Left colon (tissue), 2 donors: ENCODE measurements around the gene LSM14A. TPM values are rescaled to one million over a fixed set of nuclear protein-coding genes. Genes with fewer than 3 reads are reported as not detected.
"Not testable (repeated sequence)": the region's sequence is repeated elsewhere in the genome, so short reads cannot be mapped to it uniquely, and the experiment has no call there.

Experiments
- ATAC-seq: fragments of 200-7000 bp; cut with Tn5 transposase; one replicate; pipeline ENCODE4 v1.9.1; 2020; ENCODE audit warnings: mild to moderate bottlenecking, moderate library complexity
- DNase-seq, 2 donors: peaks; one replicate each; pipeline ENCODE4 v3.0.0-alpha.2; 2020
- intact Hi-C, 2 donors: fragments of 100-400 bp; cut with DNase I in 1 of 2; cut with micrococcal nuclease in 1 of 2; formaldehyde crosslinking; loops; one replicate each; pipeline versions ENCODE4 v1.11.2 to v1.14.0; 2022; cut with DNase I, micrococcal nuclease
- long read RNA-seq: library from polyadenylated mRNA; unstranded; transcript quantifications from one replicate; pipeline ENCODE4 v2.0.0, GENCODE V29; 2021
- total RNA-seq, 2 donors: library from RNA; stranded (reverse); fragmentation: NEBNext Ultra II Directional; extraction: Animal tissue kit (Norgen Biotek cat#: 25700); gene quantifications; one replicate each; pipeline ENCODE4 v1.2.1, GENCODE V29; 2021
- donor health status: DM: no; HTN: no; CAD: no.
- donor health status: DM: yes; HTN: yes; CAD: no.

Gene LSM14A
- total RNA-seq, result 10 to 100 TPM; 78.2 to 79.0 TPM
- long read RNA-seq, transcript LSM14A-201 (11 exons, 3,424 nt), result minor isoform, 42 of 157 reads
- long read RNA-seq, transcript LSM14A-203 (10 exons, 3,596 nt), result major isoform, 80 of 157 reads
- long read RNA-seq, partial matches to known transcripts, result 8 of 157 reads
- long read RNA-seq, other reads (novel, unspliced or antisense), result 25 of 157 reads

DNA sequence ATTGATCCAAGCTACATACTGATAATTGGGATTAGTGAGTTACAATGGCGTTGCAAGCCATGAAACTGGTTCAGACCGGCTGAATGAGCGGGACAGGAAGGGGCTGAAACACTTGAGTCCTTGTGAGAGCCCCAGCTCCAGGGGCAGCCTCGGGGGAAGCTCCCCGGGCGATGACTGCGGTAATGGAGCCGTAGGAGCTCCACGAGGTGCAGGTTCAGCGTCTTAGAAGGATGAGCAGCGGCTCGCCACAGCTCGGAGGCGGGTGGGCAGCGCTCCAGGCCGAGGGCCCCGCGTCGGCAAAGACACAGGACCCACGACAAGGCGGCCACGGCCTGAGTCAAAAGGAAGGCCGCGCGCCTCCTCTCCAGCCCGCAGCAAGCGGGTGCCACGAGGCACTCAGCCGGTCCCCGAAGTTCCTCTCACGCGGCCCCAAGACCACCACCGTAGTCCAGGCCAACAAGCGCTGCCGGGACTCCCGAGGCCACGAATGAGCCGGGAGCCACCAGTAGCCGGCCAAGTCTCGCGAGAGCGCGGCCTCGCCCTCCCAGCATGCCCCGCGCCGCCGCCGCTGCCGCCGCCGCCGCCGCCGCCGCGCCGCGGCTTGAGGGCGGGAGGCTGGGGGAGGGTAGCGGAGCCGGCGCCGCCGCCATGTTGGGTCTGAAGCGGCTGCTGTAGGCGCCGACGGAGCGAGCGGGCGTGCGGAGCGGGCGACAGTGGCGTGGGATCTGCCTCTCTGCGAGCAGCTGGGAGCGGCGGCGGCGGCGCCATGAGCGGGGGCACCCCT, at the start of gene LSM14A:
Gene LSM14A, plus strand, starts transcription at position 628 of the 784 bp plus-strand sequence. Its CDS starts 139 bp downstream, at position 767.
- intact Hi-C loops, result no loop called here
- peak; percentile 90 to 94 for DNase-seq
- peak; percentile 89 for ATAC-seq

DNA sequence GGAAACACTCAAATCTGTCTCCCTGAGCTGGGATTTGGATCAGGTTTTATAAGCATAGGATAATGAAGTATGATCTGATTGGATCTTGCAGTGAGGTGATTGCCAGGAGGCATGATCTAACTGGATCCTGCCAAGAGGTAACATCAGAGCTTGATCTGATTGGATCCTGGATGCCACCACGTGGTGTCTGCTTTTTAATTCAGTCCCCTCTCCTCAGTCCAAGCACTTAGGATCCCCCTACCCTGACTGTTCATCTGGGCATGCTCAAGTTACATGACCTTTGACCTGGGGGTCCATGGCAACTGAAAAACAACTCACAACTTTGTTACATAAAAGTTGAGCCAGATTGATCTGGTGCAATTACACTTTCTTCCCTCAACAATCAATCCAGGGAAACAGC, 47.5 kb upstream of the LSM14A start:
- DNase-seq, result no peak
- intact Hi-C loops, result no loop called here
- no peak for ATAC-seq

DNA sequence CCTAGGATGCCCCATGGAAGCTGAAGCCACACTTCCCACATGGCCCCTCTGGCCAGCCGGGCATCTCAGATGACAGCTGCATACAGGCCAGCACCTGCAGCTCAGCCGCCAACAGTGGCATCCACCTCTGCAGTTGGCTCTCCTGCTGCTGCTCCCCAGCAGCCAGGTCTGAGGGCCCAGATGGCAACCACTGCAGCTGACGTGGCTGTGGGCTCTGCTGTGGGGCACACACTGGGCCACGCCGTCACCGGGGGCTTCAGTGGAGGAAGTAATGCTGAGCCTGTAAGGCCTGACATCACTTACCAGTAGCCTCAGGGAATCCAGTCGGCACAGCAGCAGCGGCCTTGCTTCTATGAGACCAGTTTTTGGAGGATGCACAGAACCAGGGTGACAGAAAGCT, 45.3 kb upstream of the LSM14A start:
- no peak for DNase-seq
- ATAC-seq, result no peak
- intact Hi-C loops, result no loop called here

DNA sequence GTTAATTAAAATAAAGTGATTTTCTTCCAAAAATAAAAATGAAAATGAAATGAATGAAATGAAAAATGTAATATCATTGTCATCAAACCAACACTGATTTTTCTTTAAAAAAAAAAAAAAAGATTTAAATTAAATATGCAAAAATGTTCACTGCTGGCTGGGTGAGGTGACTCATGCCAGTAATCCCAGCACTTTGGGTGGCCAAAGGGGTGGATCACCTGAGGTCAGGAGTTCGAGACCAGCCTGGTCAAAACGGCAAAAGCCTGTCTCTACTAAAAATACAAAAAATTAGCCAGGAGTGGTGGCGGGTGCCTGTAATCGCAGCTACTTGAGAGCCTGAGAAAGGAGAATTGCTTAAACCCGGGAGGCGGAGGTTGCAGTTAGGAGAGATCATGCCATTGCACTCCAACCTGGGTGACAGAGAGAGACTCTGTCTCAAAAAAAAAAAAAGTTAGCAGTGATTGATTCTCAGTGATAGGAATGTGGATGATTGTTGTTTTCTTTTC, 44.6 kb upstream of the LSM14A start:
- DNase-seq, result no peak
- intact Hi-C loops, result no loop called here
- ATAC-seq, result no peak

DNA sequence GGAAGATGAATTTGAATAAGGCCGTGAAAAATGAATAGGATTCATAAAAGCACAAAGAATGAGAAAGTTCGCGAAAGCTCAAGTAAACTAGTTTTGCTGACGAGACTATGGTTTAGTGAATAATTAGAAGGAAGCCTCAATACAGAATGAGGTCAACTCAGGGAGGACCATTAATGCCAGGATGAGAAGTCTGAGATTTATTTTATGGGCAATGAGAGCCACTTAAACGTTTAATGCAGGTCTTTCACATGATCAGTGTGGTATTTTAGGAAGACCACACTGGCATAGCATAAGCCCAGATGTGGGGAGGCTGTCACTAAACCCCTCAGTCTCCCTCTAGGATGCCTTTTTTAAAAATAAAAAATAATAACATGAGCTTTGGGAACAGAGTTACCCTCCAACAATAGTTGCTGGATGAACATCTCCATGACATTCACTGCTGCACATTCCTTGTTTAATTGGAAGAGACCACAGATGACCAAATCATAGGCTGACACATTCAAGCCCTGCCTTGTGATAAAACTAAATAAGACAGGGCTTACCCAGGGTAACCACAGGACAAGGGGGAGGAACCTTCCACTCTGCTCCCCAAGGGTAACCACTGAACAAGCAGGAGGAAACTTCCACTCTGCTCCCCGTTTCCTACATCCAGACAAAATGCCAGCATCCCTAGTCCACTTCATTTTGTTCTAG, 43.6 kb upstream of the LSM14A start:
- no peak for ATAC-seq
- intact Hi-C loops, result no loop called here
- DNase-seq, result no peak

DNA sequence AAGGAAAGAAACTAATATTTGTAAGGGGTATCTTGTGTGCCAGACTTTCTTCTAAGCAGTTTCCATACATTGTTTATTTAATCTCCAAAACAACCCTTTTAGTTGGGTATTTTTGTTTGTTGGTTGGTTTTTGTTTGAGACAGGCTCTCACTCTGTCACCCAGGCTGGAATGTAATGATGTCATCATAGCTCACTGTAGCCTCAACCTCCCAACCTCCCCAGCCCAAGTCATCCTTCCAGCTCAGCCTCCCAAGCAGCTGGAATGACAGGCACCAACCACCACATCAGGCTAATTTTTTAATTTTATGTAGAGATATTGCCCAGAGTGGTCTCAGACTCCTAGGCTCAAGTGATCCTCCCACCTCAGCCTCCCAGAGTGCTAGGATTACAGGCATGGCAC, 41.2 kb upstream of the LSM14A start:
- no peak for DNase-seq
- no peak for ATAC-seq
- intact Hi-C loops, result no loop called here

DNA sequence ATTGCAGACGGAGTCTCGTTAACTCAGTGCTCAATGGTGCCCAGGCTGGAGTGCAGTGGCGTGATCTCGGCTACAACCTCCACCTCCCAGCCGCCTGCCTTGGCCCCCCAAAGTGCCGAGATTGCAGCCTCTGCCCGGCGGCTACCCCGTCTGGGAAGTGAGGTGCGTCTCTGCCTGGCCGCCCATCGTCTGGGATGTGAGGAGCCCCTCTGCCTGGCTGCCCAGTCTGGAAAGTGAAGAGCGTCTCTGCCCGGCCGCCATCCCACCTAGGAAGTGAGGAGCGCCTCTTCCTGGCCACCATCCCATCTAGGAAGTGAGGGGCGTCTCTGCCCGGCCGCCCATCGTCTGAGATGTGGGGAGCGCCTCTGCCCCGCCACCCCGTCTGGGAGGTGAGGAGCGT, 40.2 kb upstream of the LSM14A start:
- DNase-seq, intact Hi-C loops, ATAC-seq: not testable (repeated sequence)

DNA sequence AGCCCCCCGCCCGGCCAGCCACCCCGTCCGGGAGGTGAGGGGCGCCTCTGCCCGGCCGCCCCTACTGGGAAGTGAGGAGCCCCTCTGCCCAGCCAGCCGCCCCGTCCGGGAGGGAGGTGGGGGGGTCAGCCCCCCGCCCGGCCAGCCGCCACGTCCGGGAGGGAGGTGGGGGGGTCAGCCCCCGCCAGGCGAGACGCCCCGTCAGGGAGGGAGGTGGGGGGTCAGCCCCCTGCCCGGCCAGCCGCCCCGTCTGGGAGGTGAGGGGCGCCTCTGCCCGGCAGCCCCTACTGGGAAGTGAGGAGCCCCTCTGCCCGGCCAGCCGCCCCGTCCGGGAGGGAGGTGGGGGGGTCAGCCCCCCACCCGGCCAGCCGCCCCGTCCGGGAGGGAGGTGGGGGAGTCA, 39.6 kb upstream of the LSM14A start:
- ATAC-seq, intact Hi-C loops, DNase-seq: not testable (repeated sequence)

DNA sequence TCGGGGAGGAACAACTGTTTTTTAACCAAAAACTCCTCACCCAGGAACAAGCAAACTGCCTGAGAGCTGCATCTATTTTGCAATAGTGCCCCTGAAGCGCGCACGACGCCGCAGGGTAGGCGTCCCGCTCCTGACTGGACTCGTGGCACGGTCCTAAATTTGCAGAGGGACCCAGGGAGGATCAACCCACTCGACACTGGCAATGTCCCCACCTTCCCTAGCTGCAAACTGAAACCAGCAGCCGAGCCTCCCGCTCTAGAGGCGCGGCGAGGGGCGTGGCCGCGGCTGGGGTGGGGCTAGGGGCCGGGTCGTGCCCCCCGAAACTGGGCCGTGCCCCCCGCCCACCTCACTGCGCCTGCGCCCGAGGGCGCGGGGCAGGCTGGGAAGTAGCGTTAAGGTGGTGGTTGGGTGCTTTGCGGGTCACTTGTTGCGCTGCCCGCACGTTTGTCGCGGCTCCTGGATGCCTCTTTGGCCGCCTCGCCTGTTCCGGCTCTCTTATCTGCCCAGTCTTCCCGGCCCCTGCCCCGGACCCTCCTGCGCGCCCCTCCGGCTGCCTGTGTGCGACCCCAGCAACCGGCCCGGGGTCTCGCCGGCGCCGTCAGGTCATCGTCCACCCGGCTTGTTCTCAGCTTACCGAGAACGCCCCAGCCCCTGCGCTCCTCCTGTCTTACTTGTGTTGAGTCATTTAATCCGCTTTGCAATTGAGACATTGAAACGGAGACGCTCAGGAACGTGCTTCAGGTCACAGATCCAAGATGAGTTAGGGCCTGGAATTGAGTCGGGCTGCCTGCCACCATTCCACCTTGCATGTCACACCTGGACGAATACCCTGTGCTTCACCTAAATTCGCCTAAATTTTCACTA, 37.9 kb upstream of the LSM14A start:
- ATAC-seq, result peak; percentile 99
- DNase-seq, result peak; percentile 86 to 89
- intact Hi-C loops, result no loop called here

DNA sequence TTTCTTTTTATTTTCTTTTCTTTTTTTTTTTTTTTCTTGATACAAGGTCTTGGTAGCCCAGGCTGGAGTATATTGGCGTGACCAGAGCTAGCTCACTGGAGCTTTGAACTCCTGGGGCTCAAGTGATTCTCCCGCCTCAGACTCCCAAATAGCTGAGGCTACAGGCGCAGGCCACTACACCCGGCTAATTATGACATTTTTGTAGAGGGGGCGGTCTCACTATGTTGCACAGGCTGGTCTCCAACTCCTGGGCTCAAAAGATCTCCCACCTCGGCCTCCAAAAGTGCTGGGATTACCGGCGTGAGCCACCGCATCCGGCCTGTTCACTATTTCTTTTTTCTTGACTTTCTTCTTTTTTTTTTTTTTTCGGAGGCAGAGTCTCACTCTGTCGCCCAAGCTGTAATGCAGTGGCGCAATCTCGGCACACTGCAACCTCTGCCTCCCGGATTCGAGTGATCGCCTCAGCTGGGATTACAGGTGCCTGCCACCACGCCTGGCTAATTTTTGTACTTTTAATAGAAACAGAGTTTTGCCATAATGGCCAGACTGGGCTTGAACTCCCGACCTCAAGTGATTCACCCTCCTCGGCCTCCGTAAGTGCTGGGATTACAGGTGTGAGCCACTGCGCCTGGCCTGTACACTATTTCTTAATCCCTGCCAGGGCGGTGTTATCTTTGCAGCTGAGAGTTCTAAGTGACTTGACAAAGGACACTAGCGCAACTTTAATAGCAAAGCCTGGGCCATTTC, 37.1 kb upstream of the LSM14A start:
- intact Hi-C loops, result no loop called here
- no peak for ATAC-seq
- peak in 1 of 2 donors; percentile 5 for DNase-seq

DNA sequence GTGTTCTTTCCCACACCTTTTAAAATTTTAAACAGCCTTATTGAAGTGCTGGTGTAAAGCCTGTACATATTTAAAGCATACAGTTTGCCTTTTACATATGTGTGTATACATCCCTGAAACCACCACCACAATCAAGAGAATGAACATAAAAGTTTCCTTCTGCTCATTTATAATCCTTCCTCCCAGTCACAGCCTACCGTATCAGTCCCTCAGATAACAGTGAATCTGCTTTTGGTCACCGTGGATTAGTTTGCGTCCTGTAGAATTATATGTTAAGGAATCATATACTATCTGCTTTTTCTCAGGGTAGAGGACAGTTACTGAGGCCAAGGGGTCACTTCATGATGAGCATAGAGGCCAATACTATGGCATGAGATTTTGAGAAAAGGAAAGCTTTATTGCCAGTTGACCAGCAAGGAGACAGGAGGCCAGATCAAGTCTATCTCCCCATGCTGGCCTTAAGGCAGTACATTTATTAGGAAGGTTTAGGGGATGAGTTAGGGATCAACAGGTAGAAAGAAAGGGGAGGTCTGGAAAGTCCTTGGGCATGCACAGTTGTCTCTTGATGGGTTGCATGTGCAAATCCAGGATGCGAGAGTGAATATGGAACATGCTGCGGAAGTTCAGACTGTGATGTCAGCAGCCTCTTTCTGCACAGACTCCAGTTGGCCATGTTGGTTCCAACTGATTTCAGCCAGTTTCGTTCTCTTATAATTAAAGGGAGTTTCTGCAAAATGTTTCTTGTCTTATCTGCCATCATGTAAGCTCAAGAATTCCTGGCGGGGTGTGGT, 36.3 kb upstream of the LSM14A start:
- ATAC-seq, result no peak
- DNase-seq, result no peak
- intact Hi-C loops, result no loop called here

DNA sequence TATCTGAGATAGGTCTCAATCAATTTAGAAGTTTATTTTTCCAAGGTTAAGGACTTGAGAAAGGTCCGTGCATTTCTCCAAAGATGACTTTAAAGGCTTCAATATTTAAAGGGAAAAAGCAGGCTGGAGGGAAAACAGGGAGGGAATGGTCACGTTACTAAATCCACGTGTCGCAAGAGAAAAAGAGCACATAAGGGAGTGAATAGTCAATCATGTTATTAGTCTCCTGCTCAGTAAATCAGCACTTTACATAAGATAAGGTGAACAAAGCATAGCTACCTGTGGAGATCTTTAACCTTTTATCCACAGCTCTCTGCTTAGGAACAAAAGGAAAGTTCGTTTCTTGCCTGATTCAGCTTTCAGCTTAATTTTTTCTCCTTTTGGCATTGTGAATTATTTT, 31.3 kb upstream of the LSM14A start:
- intact Hi-C loops, result loop anchor here in 1 of 2 donors (10.0 kb wide), 1 partner anchor 96 kb away; no protein-coding TSS in a partner anchor
- no peak for DNase-seq
- ATAC-seq, result no peak

DNA sequence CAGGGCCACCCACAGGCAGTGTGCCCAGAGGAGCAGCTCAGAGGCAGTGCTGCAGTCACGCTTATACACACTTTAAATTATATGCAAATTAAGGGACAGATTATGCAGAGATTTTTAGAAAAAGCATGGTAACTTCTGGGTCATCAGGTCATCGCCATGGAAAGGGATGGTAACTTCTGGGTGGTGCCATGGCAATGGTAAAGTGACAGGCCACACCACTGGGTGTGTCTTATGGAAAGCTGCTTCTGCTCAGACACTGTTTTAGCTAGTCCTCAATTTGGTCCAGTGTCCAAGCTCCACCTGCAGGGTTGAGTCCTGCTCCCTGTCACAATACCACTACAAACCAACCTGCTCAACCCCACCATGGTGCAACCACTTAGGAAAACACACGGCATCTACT, 29.9 kb upstream of the LSM14A start:
- no peak for DNase-seq
- intact Hi-C loops, result loop anchor here in 1 of 2 donors (10.0 kb wide), 1 partner anchor 98 kb away; no protein-coding TSS in a partner anchor
- ATAC-seq, result no peak

DNA sequence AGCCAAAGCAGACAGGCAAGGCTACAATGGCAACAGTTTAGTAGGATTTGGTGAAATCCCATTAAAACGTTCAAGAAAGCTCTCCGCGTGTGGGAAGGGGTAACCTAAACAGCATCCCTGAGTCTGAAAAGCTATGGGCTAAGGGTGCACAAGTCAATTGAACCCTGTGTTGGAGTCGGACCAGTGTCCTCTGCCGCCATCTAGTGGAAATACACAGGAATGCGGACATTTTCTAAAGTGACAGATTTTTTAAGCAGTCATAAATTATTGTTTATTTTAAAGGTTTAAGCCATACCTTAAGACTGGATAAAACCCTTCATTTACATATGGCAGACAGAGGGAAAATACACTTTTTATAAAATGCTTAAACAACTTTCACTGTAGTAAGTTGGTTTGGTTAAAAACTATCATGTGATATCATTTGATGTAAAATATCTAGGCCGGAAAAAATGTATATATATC, 26.5 kb upstream of the LSM14A start:
- intact Hi-C loops, result loop anchor here in 1 of 2 donors (10.0 kb wide), 1 partner anchor 101 kb away; no protein-coding TSS in a partner anchor
- ATAC-seq (peak; percentile 59), DNase-seq (peak in 1 of 2 donors; percentile 34)

DNA sequence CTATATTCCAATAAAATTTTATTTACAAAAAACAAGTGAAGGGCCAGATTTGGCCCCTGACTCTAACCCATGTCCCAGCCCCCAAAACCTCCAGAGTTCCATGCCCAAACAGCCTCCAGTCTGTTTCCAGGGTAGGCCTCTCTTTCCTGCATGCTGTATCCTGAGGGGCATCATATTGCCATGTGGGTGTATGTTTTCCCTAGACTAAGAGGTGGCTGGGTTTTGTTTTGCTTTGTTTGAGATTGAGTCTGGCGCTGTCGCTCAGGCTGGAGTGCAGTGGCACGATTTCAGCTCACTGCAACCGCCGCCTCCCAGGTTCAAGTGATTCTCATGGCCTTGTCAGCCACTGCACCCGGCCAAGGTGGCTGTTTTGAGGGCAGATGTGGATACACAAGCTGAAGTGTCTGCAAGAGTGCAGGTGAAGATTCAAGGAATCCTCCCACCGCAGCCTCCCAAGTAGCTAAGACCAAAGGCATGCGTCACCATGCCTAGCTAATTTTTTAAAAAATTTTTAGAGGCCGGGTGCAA, 23.6 kb upstream of the LSM14A start:
- no peak for ATAC-seq
- intact Hi-C loops, result loop anchor here in 1 of 2 donors (10.0 kb wide), 1 partner anchor 104 kb away; no protein-coding TSS in a partner anchor

DNA sequence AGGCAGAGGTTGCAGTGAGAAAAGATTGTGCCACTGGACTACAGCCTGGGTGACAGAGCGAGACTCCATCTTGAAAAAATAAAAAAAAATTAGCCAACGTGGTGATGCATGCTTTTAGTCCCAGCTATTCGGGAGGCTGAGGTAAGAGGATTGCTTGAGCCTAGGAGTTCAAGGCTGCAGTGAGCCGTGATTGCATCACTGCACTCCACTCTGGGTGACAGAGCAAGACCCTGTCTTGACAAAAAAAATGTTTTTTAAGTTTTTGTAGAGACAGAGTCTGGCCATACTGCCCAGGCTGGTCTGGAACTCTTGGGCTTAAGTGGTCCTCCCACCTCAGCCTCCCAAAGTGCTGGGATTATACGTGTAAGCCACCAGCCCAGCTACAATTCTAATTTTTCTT, 22.4 kb upstream of the LSM14A start:
- intact Hi-C loops, result loop anchor here in 1 of 2 donors (10.0 kb wide), 1 partner anchor 105 kb away; no protein-coding TSS in a partner anchor
- no peak for ATAC-seq

More for the DNA sequence above, 23.6 kb upstream of the LSM14A start:
- no peak for DNase-seq

DNA sequence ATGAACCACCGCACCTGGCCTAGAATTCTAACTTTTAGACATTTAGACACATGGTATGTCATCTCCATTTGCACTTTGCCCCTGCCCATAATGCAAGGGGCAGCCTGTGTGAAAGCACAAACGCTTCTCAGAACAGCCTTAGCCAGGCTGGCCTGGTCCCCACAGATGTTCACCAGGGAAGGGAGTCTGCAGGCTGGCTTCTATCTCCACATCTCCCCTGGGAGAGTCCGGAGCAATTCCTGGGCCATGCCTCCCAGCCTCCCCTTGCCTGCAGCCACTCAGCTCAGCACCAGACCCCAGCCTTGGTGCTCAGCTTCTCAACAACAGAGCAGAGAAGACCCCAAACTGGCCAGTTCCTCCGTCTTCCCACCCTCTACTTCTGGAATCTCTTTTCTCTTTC, 21.7 kb upstream of the LSM14A start:
- ATAC-seq (no peak), DNase-seq (no peak)
- intact Hi-C loops, result no loop called here

More for the DNA sequence above, 22.4 kb upstream of the LSM14A start:
- DNase-seq, result no peak
